Measurements from ENCODE around the gene CMTM3. TPM values are rescaled to one million over a fixed set of nuclear protein-coding genes. Genes with fewer than 3 reads are reported as not detected.
"Not testable (repeated sequence)": the region's sequence is repeated elsewhere in the genome, so short reads cannot be mapped to it uniquely, and the experiment has no call there.

Gene CMTM3
- total RNA-seq, 1 donor, result 24.0 TPM

- DNase-seq (ENCODE audit: low read depth in 2 of 3, low spot score in 2 of 3), result no peak
Observed at GRCh38 chr16:66605979-66606751, 1.7 kb downstream of the CMTM3 start.

- DNase-seq (ENCODE audit: low read depth in 2 of 3, low spot score in 2 of 3), result peak; percentile 64 to 89 (median 85)
Observed at GRCh38 chr16:66608241-66609138, 4.0 kb downstream of the CMTM3 start.

GRCh38 chr16:66609139-66609510 is 4.6 kb downstream of the CMTM3 start:
- DNase-seq (ENCODE audit: low read depth in 2 of 3, low spot score in 2 of 3), result no peak

GRCh38 chr16:66610111-66610820 is 5.8 kb downstream of the CMTM3 start:
- DNase-seq (ENCODE audit: low read depth in 2 of 3, low spot score in 2 of 3), result no peak

- DNase-seq (ENCODE audit: low read depth in 2 of 3, low spot score in 2 of 3), result not testable (repeated sequence)
Observed at GRCh38 chr16:66611911-66612310, 7.4 kb downstream of the CMTM3 start.

- DNase-seq (ENCODE audit: low read depth in 2 of 3, low spot score in 2 of 3), result no peak
Observed at GRCh38 chr16:66612422-66612821, 7.9 kb downstream of the CMTM3 start.

- no peak for DNase-seq (ENCODE audit: low read depth in 2 of 3, low spot score in 2 of 3)
Observed at GRCh38 chr16:66614161-66614802, 9.8 kb downstream of the CMTM3 start.

- DNase-seq (ENCODE audit: low read depth in 2 of 3, low spot score in 2 of 3), result no peak
Observed at GRCh38 chr16:66616169-66616568, 11.7 kb downstream of the CMTM3 start.

GRCh38 chr16:66616592-66616991 is 12.1 kb downstream of the CMTM3 start:
- DNase-seq (ENCODE audit: low read depth in 2 of 3, low spot score in 2 of 3), result no peak

- no peak for DNase-seq (ENCODE audit: low read depth in 2 of 3, low spot score in 2 of 3)
Observed at GRCh38 chr16:66617010-66617434, 12.5 kb downstream of the CMTM3 start.

GRCh38 chr16:66617728-66618127 is 13.2 kb downstream of the CMTM3 start:
- no peak for DNase-seq (ENCODE audit: low read depth in 2 of 3, low spot score in 2 of 3)

GRCh38 chr16:66618588-66619375 is 14.3 kb downstream of the CMTM3 start:
- DNase-seq (ENCODE audit: low read depth in 2 of 3, low spot score in 2 of 3), result no peak

- no peak for DNase-seq (ENCODE audit: low read depth in 2 of 3, low spot score in 2 of 3)
Observed at GRCh38 chr16:66619534-66620428, 15.3 kb downstream of the CMTM3 start.

- no peak for DNase-seq (ENCODE audit: low read depth in 2 of 3, low spot score in 2 of 3)
Observed at GRCh38 chr16:66620429-66620795, 15.9 kb downstream of the CMTM3 start.

- no peak for DNase-seq (ENCODE audit: low read depth in 2 of 3, low spot score in 2 of 3)
Observed at GRCh38 chr16:66621973-66622372, 17.5 kb downstream of the CMTM3 start.

GRCh38 chr16:66622863-66623262 is 18.4 kb downstream of the CMTM3 start:
- DNase-seq (ENCODE audit: low read depth in 2 of 3, low spot score in 2 of 3), result no peak

- no peak for DNase-seq (ENCODE audit: low read depth in 2 of 3, low spot score in 2 of 3)
Observed at GRCh38 chr16:66623755-66624154, 19.3 kb downstream of the CMTM3 start.

- DNase-seq (ENCODE audit: low read depth in 2 of 3, low spot score in 2 of 3), result not testable (repeated sequence)
Observed at GRCh38 chr16:66627611-66628378, 23.3 kb downstream of the CMTM3 start.

Measured in hematopoietic multipotent progenitor cell (in vitro differentiated cells).